ENCODE measurements around the gene CGB5. TPM values are rescaled to one million over a fixed set of nuclear protein-coding genes. Genes with fewer than 3 reads are reported as not detected.

Gene CGB5
- polyA plus RNA-seq, 1 of the 3 experiments (the other 2 are of a cell fraction) = 0.16 TPM

- no peaks in the 10 kb centered on the region for H3K27me3 ChIP-seq (ENCODE audit: insufficient read depth)
Measured at GRCh38 chr19:49067554-49067953, 23.9 kb downstream of the CGB5 start.

More at GRCh38 chr19:49067554-49067953, 23.9 kb downstream of the CGB5 start:
- Histone ChIP-seq H3K27ac (ENCODE audit: low read depth in 2 of 2, low read length in 1 of 2) (no peak overlapping the region), H3K36me3 (replicated peaks in 1 of 2; ENCODE audit: control insufficient read depth in 1 of 2, insufficient read depth in 2 of 2, low read length in 1 of 2) (no peaks in the 10 kb centered on the region), H3F3A (replicated peaks; ENCODE audit: insufficient read depth) (peaks cover 8% of the 10 kb centered on the region), H3K9me2 (no peaks in the 10 kb centered on the region), H3K4me3 (ENCODE audit: low read depth in 2 of 2, low read length in 1 of 2) (no peak overlapping the region), H3K9ac (no peak overlapping the region), H3K4me1 (ENCODE audit: control insufficient read depth in 1 of 2, insufficient read depth in 2 of 2, low read depth in 1 of 2, low read length in 1 of 2) (peaks cover 0 to 8% of the 10 kb centered on the region in 2 experiments; a peak in 1 of 4 replicates), H2AFZ (ENCODE audit: low read depth) (no peak overlapping the region), H3K9me3 (no peaks in the 10 kb centered on the region), H3K4me2 (no peak overlapping the region), H3K79me2 (ENCODE audit: insufficient read depth) (peaks cover 7% of the 10 kb centered on the region; the same call in 1 of the 2 replicates), H4K20me1 (ENCODE audit: insufficient read depth) (no peaks in the 10 kb centered on the region)
- ChIA-PET CTCF (interaction anchor here (1.1 to 1.5 kb wide), 2 partner anchors 10 to 131 kb away, joined by 3 to 4 read pairs; partner anchors contain the start of gene CGB7), POLR2A (no interaction called here)
- no peak for TF ChIP-seq REST (IDR thresholded peaks at IDR 0.05; ENCODE audit: low read depth, low read length)
- no peak for TF ChIP-seq FOXM1 (IDR thresholded peaks at IDR 0.05; ENCODE audit: low read depth)
- no peak for TF ChIP-seq SIN3A (IDR thresholded peaks at IDR 0.05; ENCODE audit: borderline replicate concordance, low read depth, low read length)
- no peak for TF ChIP-seq CTCF (IDR thresholded peaks at IDR 0.05)
- no peak for TF ChIP-seq MAX (IDR thresholded peaks at IDR 0.05; ENCODE audit: low read depth)
- TF ChIP-seq MXI1 (IDR thresholded peaks at IDR 0.05; ENCODE audit: low read depth, low read length) = no peak
- no peak for TF ChIP-seq PBX3 (IDR thresholded peaks at IDR 0.05)
- no peak for TF ChIP-seq GABPA (IDR thresholded peaks at IDR 0.05; ENCODE audit: low read depth)
- no peak for TF ChIP-seq JUND (IDR thresholded peaks at IDR 0.05)
- no peak for TF ChIP-seq ELF1 (IDR thresholded peaks at IDR 0.05)
- no peak for TF ChIP-seq FOSL2 (IDR thresholded peaks at IDR 0.05; ENCODE audit: borderline replicate concordance, low read depth)
- TF ChIP-seq TEAD4 (IDR thresholded peaks at IDR 0.05; ENCODE audit: borderline replicate concordance, insufficient read depth) = no peak
- no peak for TF ChIP-seq POLR2AphosphoS5 (IDR thresholded peaks at IDR 0.05; ENCODE audit: low read depth, low read length)
- TF ChIP-seq NRF1 (IDR thresholded peaks at IDR 0.05; ENCODE audit: low read depth, low read length) = no peak
- no peak for TF ChIP-seq YY1 (IDR thresholded peaks at IDR 0.05; ENCODE audit: low read depth)
- no peak for TF ChIP-seq CHD2 (IDR thresholded peaks at IDR 0.05; ENCODE audit: low read length, partially characterized antibody)
- no peak for TF ChIP-seq USF2 (IDR thresholded peaks at IDR 0.05; ENCODE audit: borderline replicate concordance, low read depth, low read length)
- DNase-seq = no peak
- WGBS (ENCODE audit: low lambda C conversion rate) = 20% methylated on average over 1 of the region's 3 CpGs

Measured in SK-N-SH (cell line).